Activated CD8-positive, alpha-beta T cell treated with anti-CD3 and anti-CD28 coated beads for 36 hours (primary cell): ENCODE measurements around the gene ANAPC13. TPM values are rescaled to one million over a fixed set of nuclear protein-coding genes. Genes with fewer than 3 reads are reported as not detected.

Experiments
- ATAC-seq: fragments of 200-7000 bp; cut with Tn5 transposase; one replicate; pipeline ENCODE4 v1.10.0; 2021; ENCODE audit warnings: mild to moderate bottlenecking, moderate library complexity
- CTCF ChIA-PET: fragments of 350-600 bp; sonication (Branson Sonifier 250); formaldehyde crosslinking; loops from one replicate; lab custom pipeline; 2021; ENCODE audit warnings: antibody characterized with exemption; lab: Charles Lee
- POLR2A ChIA-PET: fragments of 350-600 bp; sonication (Branson Sonifier 250); formaldehyde crosslinking; loops from one replicate; lab custom pipeline; 2021; ENCODE audit warnings: antibody characterized with exemption; lab: Charles Lee
- DNase-seq: peaks from one replicate; pipeline ENCODE4 v3.0.0-alpha.2; 2020
- H3K27ac Mint-ChIP-seq: one replicate; pipeline ENCODE4 v1.8.0; 2021; ENCODE audit warnings: mild to moderate bottlenecking, mixed read lengths
- H3K27me3 Mint-ChIP-seq: one replicate; pipeline ENCODE4 v1.8.0; 2021; ENCODE audit warnings: mixed read lengths
- H3K36me3 Mint-ChIP-seq: one replicate; pipeline ENCODE4 v1.8.0; 2021; ENCODE audit warnings: low read depth, mixed read lengths
- H3K4me1 Mint-ChIP-seq: one replicate; pipeline ENCODE4 v1.8.0; 2021; ENCODE audit warnings: low read depth, mixed read lengths
- H3K4me3 Mint-ChIP-seq: one replicate; pipeline ENCODE4 v1.8.0; 2021; ENCODE audit warnings: mild to moderate bottlenecking, moderate library complexity, mixed read lengths
- H3K9me3 Mint-ChIP-seq: one replicate; pipeline ENCODE4 v1.8.0; 2021; ENCODE audit warnings: mixed read lengths
- CTCF ChIP-seq: fragments of 200-600 bp; IDR thresholded peaks from one replicate; pipeline ENCODE4 v1.8.0; 2022; ENCODE audit warnings: antibody characterized with exemption, mild to moderate bottlenecking
- intact Hi-C: fragments of 100-400 bp; cut with micrococcal nuclease; formaldehyde crosslinking; loops from one replicate; pipeline ENCODE4 v1.10.0; 2022
- total RNA-seq, 2 experiments: library from RNA; stranded (reverse); gene quantifications; one replicate each; pipeline ENCODE4 v1.2.3, GENCODE V29; 2021

Gene ANAPC13
- total RNA-seq, 2 experiments from 2014 or later, result 27.3 to 28.0 TPM

- ChIA-PET POLR2A (no interaction called here), CTCF (interaction anchor here (1.4 to 1.9 kb wide), 2 partner anchors 11 to 269 kb away, joined by 4 to 6 read pairs; no protein-coding TSS in a partner anchor)
- TF ChIP-seq CTCF, result no peak
- peaks cover 4% of the 10 kb centered on the region for H3K27me3 Mint-ChIP-seq
- intact Hi-C loops, result no loop called here
- DNase-seq (no peak), ATAC-seq (no peak)
- H3K9me3 Mint-ChIP-seq, result no peaks in the 10 kb centered on the region
- H3K4me3 Mint-ChIP-seq, result no peak overlapping the region
- no peaks in the 10 kb centered on the region for H3K4me1 Mint-ChIP-seq
- no peaks in the 10 kb centered on the region for H3K36me3 Mint-ChIP-seq
- H3K27ac Mint-ChIP-seq, result no peak overlapping the region
These were observed 19.5 kb downstream of the ANAPC13 start for GRCh38 chr3:134466331-134466730.

GRCh38 chr3:134464689-134465365 is 21.0 kb downstream of the ANAPC13 start:
- TF ChIP-seq CTCF, result no peak
- Mint-ChIP-seq H3K36me3 (no peaks in the 10 kb centered on the region), H3K4me1 (no peaks in the 10 kb centered on the region), H3K27me3 (peaks cover 6% of the 10 kb centered on the region), H3K27ac (no peak overlapping the region), H3K4me3 (no peak overlapping the region), H3K9me3 (no peaks in the 10 kb centered on the region)
- intact Hi-C loops, result no loop called here
- ChIA-PET POLR2A (no interaction called here), CTCF (no interaction called here)
- ATAC-seq, result no peak
- DNase-seq, result no peak

GRCh38 chr3:134464064-134464688 is 21.6 kb downstream of the ANAPC13 start:
- no peaks in the 10 kb centered on the region for H3K4me1 Mint-ChIP-seq

GRCh38 chr3:134463676-134464063 is 22.1 kb downstream of the ANAPC13 start:
- ChIA-PET CTCF (interaction anchor here (0.9 kb wide), 1 partner anchor 10 kb away, joined by 3 read pairs; no protein-coding TSS in a partner anchor), POLR2A (no interaction called here)
- Mint-ChIP-seq H3K4me1 (no peaks in the 10 kb centered on the region), H3K4me3 (no peak overlapping the region), H3K27ac (no peak overlapping the region), H3K9me3 (no peaks in the 10 kb centered on the region), H3K36me3 (no peaks in the 10 kb centered on the region), H3K27me3 (peaks cover 9% of the 10 kb centered on the region)
- DNase-seq (no peak), ATAC-seq (no peak)
- TF ChIP-seq CTCF, result no peak
- intact Hi-C loops, result no loop called here

More at GRCh38 chr3:134464064-134464688, 21.6 kb downstream of the ANAPC13 start:
- ChIA-PET CTCF (no interaction called here), POLR2A (no interaction called here)
- H3K27ac Mint-ChIP-seq, result no peak overlapping the region
- no peak overlapping the region for H3K4me3 Mint-ChIP-seq
- no peaks in the 10 kb centered on the region for H3K9me3 Mint-ChIP-seq
- H3K27me3 Mint-ChIP-seq, result peaks cover 9% of the 10 kb centered on the region
- no peaks in the 10 kb centered on the region for H3K36me3 Mint-ChIP-seq
- no peak for DNase-seq
- no peak for ATAC-seq
- intact Hi-C loops, result no loop called here
- no peak for TF ChIP-seq CTCF

- H3K36me3 Mint-ChIP-seq, result no peaks in the 10 kb centered on the region
- intact Hi-C loops, result no loop called here
- H3K27me3 Mint-ChIP-seq, result peaks cover 13% of the 10 kb centered on the region
- H3K4me1 Mint-ChIP-seq, result no peaks in the 10 kb centered on the region
- ChIA-PET CTCF (no interaction called here), POLR2A (no interaction called here)
- H3K4me3 Mint-ChIP-seq, result no peak overlapping the region
- no peak overlapping the region for H3K27ac Mint-ChIP-seq
- H3K9me3 Mint-ChIP-seq, result no peaks in the 10 kb centered on the region
- TF ChIP-seq CTCF, result no peak
- ATAC-seq (no peak), DNase-seq (no peak)
These were observed 23.3 kb downstream of the ANAPC13 start for GRCh38 chr3:134462331-134462941.
